ACC112 (cell line): ENCODE results near the gene ZNF322.
"Not testable (repeated sequence)": the region's sequence is repeated elsewhere in the genome, so short reads cannot be mapped to it uniquely, and the experiment has no call there.

Source experiments
- H2AFZ ChIP-seq: fragments of 200-600 bp; sonication (generic); one replicate; pipeline ENCODE4 v1.6.0; 2017; ENCODE audit warnings: antibody characterized with exemption, low read length; ENCODE audit not compliant: unreplicated experiment
- H3K27ac ChIP-seq: fragments of 200-600 bp; sonication (generic); 2 replicates; pipeline ENCODE4 v1.5.1; 2014; ENCODE audit warnings: low read depth, mild to moderate bottlenecking, antibody characterized with exemption, low read length, moderate library complexity
- H3K27me3 ChIP-seq: fragments of 200-600 bp; sonication (generic); 2 replicates; pipeline ENCODE4 v1.6.1; 2014; ENCODE audit warnings: mild to moderate bottlenecking, antibody characterized with exemption, low read length, moderate library complexity, mixed read lengths; ENCODE audit not compliant: insufficient read depth
- H3K36me3 ChIP-seq: fragments of 200-600 bp; sonication (generic); 2 replicates; pipeline ENCODE4 v1.6.1; 2016; ENCODE audit warnings: mild to moderate bottlenecking, antibody characterized with exemption, low read length, moderate library complexity, mixed read lengths; ENCODE audit not compliant: insufficient read depth
- H3K4me1 ChIP-seq: fragments of 200-600 bp; sonication (generic); one replicate; pipeline ENCODE4 v1.6.1; 2016; ENCODE audit warnings: low read length, mixed read lengths; ENCODE audit not compliant: insufficient read depth, unreplicated experiment, control insufficient read depth
- H3K4me3 ChIP-seq: fragments of 200-600 bp; sonication (generic); 2 replicates; pipeline ENCODE4 v1.5.1; 2014; ENCODE audit warnings: mild to moderate bottlenecking, low read depth, low read length
- H3K79me2 ChIP-seq: fragments of 200-600 bp; sonication (generic); one replicate; pipeline ENCODE4 v1.6.0; 2016; ENCODE audit warnings: low read length; ENCODE audit not compliant: control insufficient read depth, unreplicated experiment, insufficient read depth

ZNF322 gene

GRCh38 chr6:26659042-26659999, at the start of gene ZNF322:
Gene ZNF322, minus strand, starts transcription at chr6:26659746. Its CDS starts 21,193 bp downstream, at chr6:26638553.
- Histone ChIP-seq H3K4me3 (peak within 1 kb of the TSS; percentile 90), H3K4me1 (peaks cover 10% of the 10 kb centered on the region), H3K79me2 (peaks cover 20% of the 10 kb centered on the region), H2AFZ (peak within 1 kb of the TSS; percentile 95), H3K36me3 (peaks cover 27% of the 10 kb centered on the region), H3K27ac (peak within 1 kb of the TSS; percentile 53), H3K27me3 (peaks cover 26% of the 10 kb centered on the region)

GRCh38 chr6:26705780-26706179, 46.2 kb upstream of the ZNF322 start:
- not testable (repeated sequence) for H3K27ac ChIP-seq, H3K4me3 ChIP-seq, H3K79me2 ChIP-seq, H3K36me3 ChIP-seq, H2AFZ ChIP-seq, H3K4me1 ChIP-seq, H3K27me3 ChIP-seq

- not testable (repeated sequence) for H3K27me3 ChIP-seq, H3K27ac ChIP-seq, H3K4me3 ChIP-seq, H2AFZ ChIP-seq, H3K4me1 ChIP-seq, H3K79me2 ChIP-seq, H3K36me3 ChIP-seq
These were observed 45.8 kb upstream of the ZNF322 start for GRCh38 chr6:26705352-26705751.

GRCh38 chr6:26701023-26701747, 41.6 kb upstream of the ZNF322 start:
- H3K4me3 ChIP-seq, H3K4me1 ChIP-seq, H2AFZ ChIP-seq, H3K36me3 ChIP-seq, H3K27ac ChIP-seq, H3K79me2 ChIP-seq, H3K27me3 ChIP-seq: not testable (repeated sequence)

GRCh38 chr6:26697496-26697895, 38.0 kb upstream of the ZNF322 start:
- not testable (repeated sequence) for H3K36me3 ChIP-seq

GRCh38 chr6:26689324-26689947, 29.9 kb upstream of the ZNF322 start:
- H3K27ac ChIP-seq, H3K4me3 ChIP-seq, H2AFZ ChIP-seq, H3K79me2 ChIP-seq, H3K36me3 ChIP-seq, H3K4me1 ChIP-seq, H3K27me3 ChIP-seq: not testable (repeated sequence)

More at GRCh38 chr6:26697496-26697895, 38.0 kb upstream of the ZNF322 start:
- H2AFZ ChIP-seq, H3K27ac ChIP-seq, H3K27me3 ChIP-seq, H3K4me3 ChIP-seq, H3K79me2 ChIP-seq, H3K4me1 ChIP-seq: not testable (repeated sequence)

GRCh38 chr6:26682435-26683042, 23.0 kb upstream of the ZNF322 start:
- not testable (repeated sequence) for H3K27me3 ChIP-seq, H3K27ac ChIP-seq, H3K79me2 ChIP-seq, H3K36me3 ChIP-seq, H2AFZ ChIP-seq, H3K4me3 ChIP-seq, H3K4me1 ChIP-seq

- not testable (repeated sequence) for H3K79me2 ChIP-seq, H3K27me3 ChIP-seq, H3K36me3 ChIP-seq, H2AFZ ChIP-seq, H3K4me1 ChIP-seq, H3K27ac ChIP-seq, H3K4me3 ChIP-seq
These were observed 13.7 kb upstream of the ZNF322 start for GRCh38 chr6:26673287-26673686.

GRCh38 chr6:26670558-26670957, 11.0 kb upstream of the ZNF322 start:
- peaks cover 10% of the 10 kb centered on the region for H3K27me3 ChIP-seq
- not testable (repeated sequence) for H2AFZ ChIP-seq, H3K79me2 ChIP-seq, H3K4me3 ChIP-seq, H3K36me3 ChIP-seq, H3K27ac ChIP-seq, H3K4me1 ChIP-seq

GRCh38 chr6:26670003-26670402, 10.5 kb upstream of the ZNF322 start:
- H3K4me1 ChIP-seq, H3K79me2 ChIP-seq, H3K27ac ChIP-seq, H2AFZ ChIP-seq, H3K4me3 ChIP-seq, H3K36me3 ChIP-seq: not testable (repeated sequence)
- H3K27me3 ChIP-seq = peaks cover 15% of the 10 kb centered on the region
